ENCODE results near the gene MYO15B.

MYO15B gene

GRCh38 chr17:75642784-75643642 is 55.4 kb downstream of the MYO15B start:
- no peak for DNase-seq

DNA sequence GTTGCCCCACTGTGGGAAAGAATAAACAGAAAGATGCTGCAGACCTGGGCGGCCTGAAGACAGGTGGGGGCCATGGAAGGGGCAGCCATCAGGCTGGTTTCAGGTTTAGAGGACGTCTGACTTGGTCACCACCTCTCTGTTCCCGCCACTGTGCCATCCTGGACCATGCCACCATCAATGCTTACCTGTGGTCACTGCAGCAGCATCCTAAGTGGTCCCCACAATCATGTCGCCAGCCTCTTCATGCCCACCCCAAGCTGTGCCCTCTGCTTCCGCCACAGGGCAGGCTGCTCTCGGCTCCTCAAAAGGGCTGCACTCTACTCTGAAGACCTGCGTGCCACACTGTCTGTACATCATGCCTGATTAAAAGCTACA is 56.0 kb downstream of the MYO15B start:
- DNase-seq = no peak

DNA sequence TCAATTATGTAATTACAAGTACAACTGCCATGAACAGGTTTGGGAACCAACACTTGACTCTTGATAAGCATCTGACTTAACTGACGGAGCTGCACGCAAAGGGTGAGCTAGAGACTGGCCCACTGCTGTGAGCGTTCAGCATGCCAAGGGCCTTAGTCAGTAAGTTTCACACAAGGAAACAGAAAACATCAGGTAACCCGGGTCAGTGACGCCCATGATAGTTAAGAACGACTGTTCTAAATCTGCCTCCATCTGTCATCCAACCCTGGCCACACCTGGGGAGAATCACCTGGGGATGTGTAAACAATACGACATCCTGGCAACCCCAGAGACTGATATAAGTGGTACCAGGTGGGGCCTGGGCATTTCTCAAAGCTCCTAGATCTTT is 57.9 kb downstream of the MYO15B start:
- DNase-seq = no peak

GRCh38 chr17:75645889-75646637 is 58.5 kb downstream of the MYO15B start:
- DNase-seq = no peak

DNA sequence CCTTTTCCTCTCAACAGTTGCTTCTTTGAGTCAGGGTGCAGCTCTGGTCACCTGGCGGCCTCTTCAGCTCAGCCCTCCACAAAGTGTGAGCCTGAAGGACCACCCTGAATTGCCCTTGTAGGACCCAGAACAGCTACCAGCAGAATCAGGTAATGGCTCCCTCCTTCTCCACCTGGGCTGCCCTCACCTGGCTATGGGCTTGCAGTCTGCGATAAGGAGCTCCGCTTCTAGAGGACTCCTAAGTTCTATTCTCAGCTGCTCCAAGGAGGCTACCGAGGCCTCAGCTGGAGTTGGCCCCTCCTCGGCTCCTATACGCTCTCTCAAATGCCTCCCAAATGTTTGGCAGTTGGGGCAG is 59.0 kb downstream of the MYO15B start:
- DNase-seq = no peak

- no peak for DNase-seq
Observed at GRCh38 chr17:75647061-75647460, 59.5 kb downstream of the MYO15B start.

DNA sequence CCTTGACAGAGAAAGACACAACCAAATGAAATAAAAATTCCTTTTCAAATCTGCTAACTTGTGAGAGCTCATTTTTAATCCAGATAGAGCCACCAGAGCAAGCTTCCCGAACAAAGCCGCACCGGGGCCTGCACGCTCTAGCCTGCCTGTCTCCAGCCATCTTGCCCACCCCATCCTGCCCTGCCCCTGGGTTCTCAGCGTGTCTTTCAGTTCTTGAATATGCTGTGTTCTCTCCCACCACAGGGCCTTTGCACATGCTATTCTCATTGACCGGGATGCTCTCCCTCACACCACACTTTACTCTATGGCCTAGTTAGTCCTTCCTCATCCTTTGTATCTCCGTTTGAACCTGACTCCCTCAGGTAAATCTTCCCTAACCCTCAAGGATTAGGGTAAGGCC is 60.3 kb downstream of the MYO15B start:
- no peak for DNase-seq

GRCh38 chr17:75649687-75650086 is 62.1 kb downstream of the MYO15B start:
- DNase-seq = no peak

GRCh38 chr17:75650874-75651273 is 63.3 kb downstream of the MYO15B start:
- no peak for DNase-seq

- no peak for DNase-seq
Observed at GRCh38 chr17:75652341-75652740, 64.7 kb downstream of the MYO15B start.

- peak; percentile 23 for DNase-seq
Observed at GRCh38 chr17:75652934-75653549, 65.4 kb downstream of the MYO15B start.

GRCh38 chr17:75654176-75654575 is 66.6 kb downstream of the MYO15B start:
- no peak for DNase-seq

DNA sequence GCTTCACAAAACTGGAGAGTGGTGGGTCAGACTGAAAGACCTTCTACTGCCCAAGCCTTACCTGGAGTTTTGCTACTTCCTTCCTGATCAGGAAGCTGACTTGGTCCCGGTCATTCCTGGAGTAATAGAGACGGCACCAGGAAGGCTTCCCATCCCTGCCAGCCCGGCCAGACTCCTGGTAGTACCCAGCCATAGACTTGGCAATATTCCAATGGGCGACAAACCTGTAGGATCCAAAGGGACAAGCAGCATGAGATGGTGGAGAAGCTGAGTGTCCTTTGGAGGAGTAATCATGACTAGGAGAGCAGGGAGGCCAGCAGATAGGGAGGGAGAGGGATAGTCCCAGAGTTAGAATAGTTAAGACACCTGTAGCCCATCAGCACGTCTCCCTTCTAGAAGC is 70.6 kb downstream of the MYO15B start:
- DNase-seq = no peak

DNA sequence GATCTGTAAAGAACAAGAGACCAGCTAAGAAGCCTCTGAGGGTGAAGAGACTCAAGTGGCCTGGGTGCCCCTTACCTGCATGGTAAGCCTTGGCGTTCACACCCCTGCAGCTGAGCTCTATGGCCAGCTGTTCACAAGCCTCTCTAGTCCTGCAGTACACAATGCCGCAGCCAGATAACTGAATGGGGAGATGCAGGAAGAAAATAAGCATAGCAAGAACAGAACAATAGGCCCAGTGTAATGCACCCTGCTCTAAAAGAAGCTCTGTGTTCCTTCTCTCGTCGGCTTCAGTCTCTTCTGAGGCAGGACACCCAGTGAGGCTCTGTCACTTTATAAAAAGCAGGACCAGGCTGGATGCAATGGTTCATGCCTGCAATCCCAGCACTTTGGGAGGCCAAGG is 73.9 kb downstream of the MYO15B start:
- no peak for DNase-seq

DNA sequence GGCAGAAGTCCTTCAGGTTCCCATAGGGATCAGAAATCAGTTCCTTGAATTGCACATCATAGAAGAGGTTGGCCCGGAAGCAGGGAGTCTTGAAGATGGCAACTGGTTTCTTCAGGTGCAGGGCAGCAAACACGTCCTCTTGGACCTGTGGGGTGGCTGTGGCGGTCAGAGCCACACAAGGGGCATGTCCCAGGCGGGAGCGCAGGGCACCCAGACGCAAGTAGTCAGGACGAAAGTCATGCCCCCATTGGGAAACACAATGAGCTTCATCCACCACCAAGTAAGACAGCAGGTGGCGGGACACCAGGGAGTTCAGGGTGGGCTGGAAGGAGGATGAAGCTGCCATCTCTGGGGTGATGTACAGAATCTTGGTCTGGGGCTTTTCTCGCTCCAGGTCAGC is 74.9 kb downstream of the MYO15B start:
- DNase-seq = no peak

- no peak for DNase-seq
Observed at GRCh38 chr17:75664099-75664549, 76.5 kb downstream of the MYO15B start.

GRCh38 chr17:75665981-75666380 is 78.4 kb downstream of the MYO15B start:
- DNase-seq = no peak

DNA sequence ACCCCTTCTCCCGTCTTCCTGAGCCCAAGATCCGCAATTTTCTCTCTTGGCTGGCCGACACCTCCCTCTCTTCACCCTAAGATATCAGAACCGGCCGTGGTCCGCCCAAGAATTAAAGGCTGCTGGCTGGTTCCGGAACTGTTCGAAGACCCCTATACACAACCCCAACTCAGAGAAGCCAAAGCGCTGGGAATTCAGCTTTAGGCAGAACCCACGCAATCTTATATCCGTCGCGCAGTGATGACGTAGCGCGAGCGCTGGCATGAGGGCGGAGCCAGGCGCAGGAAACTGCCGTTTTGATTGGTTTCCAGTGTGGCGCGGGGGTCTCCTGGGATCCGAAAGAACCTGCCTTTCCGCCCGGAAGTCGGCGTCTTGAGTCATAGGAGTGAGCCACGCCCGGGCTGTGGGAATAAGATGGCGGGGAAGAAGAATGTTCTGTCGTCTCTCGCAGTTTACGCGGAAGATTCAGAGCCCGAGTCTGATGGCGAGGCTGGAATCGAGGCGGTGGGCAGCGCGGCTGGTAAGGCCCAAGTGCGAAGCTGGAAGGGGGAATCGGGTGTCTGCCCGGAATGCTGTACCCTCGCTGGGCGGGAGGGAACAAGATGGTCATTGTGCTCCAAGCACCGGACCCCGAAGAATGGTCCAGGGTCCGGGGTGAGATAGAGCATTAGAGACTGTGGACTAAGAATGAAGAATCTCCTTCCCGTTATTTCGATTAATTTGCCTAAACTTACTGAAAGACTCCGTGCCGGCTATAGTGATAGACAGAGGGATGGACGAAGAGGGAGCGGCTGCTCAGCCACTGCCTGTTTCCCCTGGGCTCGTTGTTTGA is 79.6 kb downstream of the MYO15B start, which contains the start of the genes RECQL5 and SAP30BP:
Gene RECQL5 (minus strand): TSS at position 196 of the 832 bp plus-strand sequence. CDS start 597 bp downstream, outside the sequence.
Gene SAP30BP (plus strand): TSS at position 380 of the 832 bp plus-strand sequence. CDS start 35 bp downstream, at position 415.
- peak; percentile 99 for DNase-seq

- no peak for DNase-seq
Observed at GRCh38 chr17:75667825-75668224, 80.2 kb downstream of the MYO15B start.

DNA sequence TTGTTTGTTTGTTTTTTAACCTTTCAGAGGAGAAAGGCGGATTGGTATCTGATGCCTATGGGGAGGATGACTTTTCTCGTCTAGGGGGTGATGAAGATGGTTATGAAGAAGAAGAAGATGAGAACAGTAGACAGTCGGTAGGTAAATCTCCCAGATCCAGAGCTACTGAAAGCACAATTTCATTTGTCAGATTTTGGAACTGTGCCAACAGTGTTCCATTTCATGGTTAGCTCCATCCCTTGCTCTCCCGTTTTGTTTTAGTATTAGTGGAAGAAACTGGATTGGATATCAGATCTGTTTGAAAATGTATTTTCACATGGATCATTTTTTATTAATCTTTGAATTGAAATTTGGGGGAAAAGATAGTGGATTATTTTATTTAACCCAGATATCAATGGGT is 80.9 kb downstream of the MYO15B start:
- DNase-seq = no peak

DNA sequence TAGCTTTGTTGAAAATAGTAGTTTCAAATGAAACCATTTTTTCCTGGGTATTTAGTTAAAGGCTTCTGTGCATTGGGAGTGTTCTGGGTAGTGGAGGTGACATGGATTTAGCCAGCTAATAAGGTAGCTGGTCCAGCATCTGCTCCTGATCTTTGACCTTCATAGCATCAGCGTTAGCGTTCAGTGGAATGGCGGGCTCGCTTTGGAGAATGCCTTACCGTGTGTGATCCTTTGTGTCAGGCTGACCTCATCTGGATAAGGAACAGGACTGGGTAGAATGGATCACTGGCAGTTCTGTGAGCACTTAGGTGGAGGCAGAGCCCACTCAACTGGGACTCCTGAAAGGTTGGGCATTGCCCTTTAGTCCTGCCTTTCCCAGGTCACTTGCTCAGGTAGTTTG is 83.3 kb downstream of the MYO15B start:
- no peak for DNase-seq

GRCh38 chr17:75672011-75672410 is 84.4 kb downstream of the MYO15B start:
- DNase-seq = no peak

GRCh38 chr17:75673487-75673886 is 85.9 kb downstream of the MYO15B start:
- DNase-seq = no peak

Data from activated gamma-delta T cell treated with Interleukin-2 at 50 U/mL for 16 hours (primary cell).